Left lung (tissue), 10 donors: ENCODE measurements around the gene GALNT16. TPM values are rescaled to one million over a fixed set of nuclear protein-coding genes. Genes with fewer than 3 reads are reported as not detected.
A peak's percentile ranks its signal among the peaks of the same experiment; 100 is the strongest.

Experiments
- ATAC-seq: fragments of 200-7000 bp; cut with Tn5 transposase; one replicate; pipeline ENCODE4 v1.9.1; 2020; ENCODE audit warnings: moderate library complexity
- DNase-seq, 4 donors: peaks; one replicate each; pipeline ENCODE4 v3.0.0-alpha.2; 2013 to 2020
- H3K27ac ChIP-seq, 2 donors: fragments of 200-600 bp; sonication (generic) in 1 of 2; one replicate each; pipeline versions ENCODE4 v1.5.0 to v1.8.0; 2020 to 2021
- H3K27me3 ChIP-seq, 2 donors: fragments of 200-600 bp; sonication (generic) in 1 of 2; one replicate each; pipeline versions ENCODE4 v1.5.0 to v1.8.0; 2020 to 2021
- H3K36me3 ChIP-seq, 2 donors: fragments of 200-600 bp; sonication (generic) in 1 of 2; one replicate each; pipeline versions ENCODE4 v1.5.0 to v1.8.0; 2020 to 2021
- H3K4me1 ChIP-seq, 2 donors: fragments of 200-600 bp; one replicate each; pipeline ENCODE4 v1.8.0; 2021
- H3K4me3 ChIP-seq, 2 donors: fragments of 200-600 bp; sonication (generic) in 1 of 2; one replicate each; pipeline versions ENCODE4 v1.5.0 to v1.8.0; 2020 to 2021; ENCODE audit warnings: mild to moderate bottlenecking in 1 of 2
- H3K9me3 ChIP-seq, 2 donors: fragments of 200-600 bp; sonication (generic) in 1 of 2; one replicate each; pipeline versions ENCODE4 v1.5.0 to v1.8.0; 2020 to 2021
- CTCF ChIP-seq, 2 donors: fragments of 200-600 bp; sonication (generic) in 1 of 2; IDR thresholded peaks; one replicate each; pipeline versions ENCODE4 v1.5.0 to v1.8.0; 2021; ENCODE audit warnings: antibody characterized with exemption in 2 of 2
- intact Hi-C, 2 donors: fragments of 100-400 bp; cut with DNase I; formaldehyde crosslinking; loops; one replicate each; pipeline versions ENCODE4 v1.11.2 to v1.14.2; 2022
- polyA plus RNA-seq, 6 donors: library from polyadenylated mRNA; unstranded; fragments of 120-200 nt; gene quantifications; one replicate each; pipeline ENCODE4 v1.2.1, GENCODE V29; 2013; ENCODE audit not compliant: insufficient read length in 6 of 6
- total RNA-seq, 2 donors: library from RNA; stranded (reverse); fragmentation: NEBNext Ultra II Directional; extraction: Animal tissue kit (Norgen Biotek cat#: 25700); gene quantifications; one replicate each; pipeline ENCODE4 v1.2.1, GENCODE V29; 2021
- donor health status: DM: no; HTN: yes; CAD: no.
- donor health status: DM: no; HTN: no; CAD: no.

The GALNT16 gene
- total and polyA plus RNA-seq, 8 donors: 2.4 to 5.0 (median 3.7) TPM

- Histone ChIP-seq H3K27ac (no peak overlapping the region), H3K36me3 (peaks cover 0 to 35% of the 10 kb centered on the region in 2 donors), H3K4me1 (peaks cover 0 to 7% of the 10 kb centered on the region in 2 donors), H3K27me3 (no peaks in the 10 kb centered on the region), H3K9me3 (peaks cover 0 to 4% of the 10 kb centered on the region in 2 donors), H3K4me3 (no peak overlapping the region)
- TF ChIP-seq CTCF (IDR thresholded peaks at IDR 0.05): no peak
- no peak for ATAC-seq
- DNase-seq: no peak
- intact Hi-C loops: no loop called here
Observed at GRCh38 chr14:69374235-69374634, 114.3 kb downstream of the GALNT16 start.

- no peaks in the 10 kb centered on the region for H3K27me3 ChIP-seq
- H3K36me3 ChIP-seq: peaks cover 0 to 44% of the 10 kb centered on the region in 2 donors
- intact Hi-C loops: no loop called here
- H3K4me1 ChIP-seq: peaks cover 0 to 7% of the 10 kb centered on the region in 2 donors
- H3K9me3 ChIP-seq: peaks cover 0 to 4% of the 10 kb centered on the region in 2 donors
- no peak for DNase-seq
- H3K4me3 ChIP-seq: no peak overlapping the region
- no peak overlapping the region for H3K27ac ChIP-seq
- no peak for TF ChIP-seq CTCF (IDR thresholded peaks at IDR 0.05)
- ATAC-seq: no peak
Observed at GRCh38 chr14:69375182-69375581, 115.2 kb downstream of the GALNT16 start.

GRCh38 chr14:69375722-69376121, 115.8 kb downstream of the GALNT16 start:
- H3K9me3 ChIP-seq: peaks cover 0 to 4% of the 10 kb centered on the region in 2 donors
- intact Hi-C loops: no loop called here
- DNase-seq: no peak
- ATAC-seq: no peak
- no peak for TF ChIP-seq CTCF (IDR thresholded peaks at IDR 0.05)
- H3K27ac ChIP-seq: no peak overlapping the region
- H3K27me3 ChIP-seq: no peaks in the 10 kb centered on the region
- no peak overlapping the region for H3K4me3 ChIP-seq
- H3K4me1 ChIP-seq: peaks cover 0 to 7% of the 10 kb centered on the region in 2 donors
- H3K36me3 ChIP-seq: peaks cover 0 to 50% of the 10 kb centered on the region in 2 donors

GRCh38 chr14:69376439-69376838, 116.5 kb downstream of the GALNT16 start:
- peak; percentile 41 for ATAC-seq
- intact Hi-C loops: no loop called here
- Histone ChIP-seq H3K9me3 (peaks cover 0 to 4% of the 10 kb centered on the region in 2 donors), H3K4me3 (no peak overlapping the region), H3K27ac (peak overlapping the region in 1 of 2 donors; percentile 59), H3K36me3 (peaks cover 0 to 53% of the 10 kb centered on the region in 2 donors), H3K27me3 (no peaks in the 10 kb centered on the region), H3K4me1 (peaks cover 0 to 7% of the 10 kb centered on the region in 2 donors)
- DNase-seq: no peak
- TF ChIP-seq CTCF (IDR thresholded peaks at IDR 0.05): no peak

GRCh38 chr14:69378274-69378673, 118.3 kb downstream of the GALNT16 start:
- ATAC-seq (no peak), DNase-seq (no peak)
- H3K27me3 ChIP-seq: no peaks in the 10 kb centered on the region
- H3K27ac ChIP-seq: no peak overlapping the region
- H3K36me3 ChIP-seq: peaks cover 0 to 67% of the 10 kb centered on the region in 2 donors
- intact Hi-C loops: no loop called here
- H3K4me3 ChIP-seq: no peak overlapping the region
- peaks cover 0 to 7% of the 10 kb centered on the region in 2 donors for H3K4me1 ChIP-seq
- TF ChIP-seq CTCF (IDR thresholded peaks at IDR 0.05): no peak
- peaks cover 0 to 4% of the 10 kb centered on the region in 2 donors for H3K9me3 ChIP-seq
